NOMO-1 (cell line): ENCODE measurements around the gene SLC36A3.
"Not testable (repeated sequence)": the region's sequence is repeated elsewhere in the genome, so short reads cannot be mapped to it uniquely, and the experiment has no call there.

ENCODE experiments used
- DNase-seq, 2 experiments: peaks; one replicate each; lab custom pipeline; 2025; ENCODE audit not compliant: unreplicated experiment in 2 of 2; lab: John Stamatoyannopoulos, UW

SLC36A3 gene

DNA sequence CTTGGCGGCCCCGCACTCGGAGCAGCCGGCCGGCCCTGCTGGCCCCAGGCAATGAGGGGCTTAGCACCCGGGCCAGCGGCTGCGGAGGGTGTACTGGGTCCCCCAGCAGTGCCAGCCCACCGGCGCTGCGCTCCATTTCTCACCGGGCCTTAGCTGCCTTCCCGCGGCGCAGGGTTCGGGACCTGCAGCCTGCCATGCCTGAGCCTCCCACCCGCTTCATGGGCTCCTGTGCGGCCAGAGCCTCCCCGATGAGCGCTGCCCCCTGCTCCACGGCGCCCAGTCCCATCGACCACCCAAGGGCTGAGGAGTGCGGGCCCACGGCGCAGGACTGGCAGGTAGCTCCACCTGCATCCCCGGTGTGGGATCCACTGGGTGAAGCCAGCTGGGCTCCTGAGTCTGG lies 5.7 kb upstream of the SLC36A3 start:
- not testable (repeated sequence) for DNase-seq

DNA sequence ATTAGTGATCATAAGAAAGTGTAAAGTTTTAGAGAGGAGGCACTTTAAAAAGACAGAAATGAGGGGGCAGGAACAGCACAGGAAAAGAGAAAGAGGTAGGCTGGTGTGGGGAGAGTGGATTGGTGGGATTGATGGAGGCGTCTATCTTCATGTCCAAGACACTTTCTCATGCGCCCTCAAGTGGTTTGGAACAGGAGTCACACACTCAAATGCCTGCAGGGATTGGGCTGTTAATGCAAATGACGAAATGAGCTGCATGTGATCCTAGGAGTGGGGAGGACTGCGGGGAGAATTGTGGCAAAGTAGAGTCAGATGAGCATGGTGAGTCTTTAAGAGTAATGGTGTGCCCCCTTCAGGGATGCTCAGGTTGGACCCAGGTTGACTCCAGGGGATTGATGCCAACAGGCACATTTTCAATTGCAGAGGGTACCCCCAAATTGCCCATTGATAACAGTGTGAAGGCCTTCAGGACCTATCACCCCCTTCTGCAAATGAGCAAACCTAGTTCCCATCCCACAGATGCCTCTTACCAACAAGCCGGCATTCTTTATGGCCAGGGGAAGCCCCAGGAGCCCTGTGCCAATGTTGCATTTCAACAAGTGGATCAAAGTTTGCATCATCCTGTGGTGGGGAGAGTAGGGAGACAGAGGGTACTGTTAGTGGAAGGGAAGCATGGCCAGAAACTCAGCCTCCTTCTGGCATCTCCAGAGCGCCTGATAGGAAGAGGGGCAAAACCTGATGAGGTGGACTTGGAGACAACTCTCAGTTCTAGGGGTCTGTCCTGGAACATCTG lies 5.3 kb downstream of the SLC36A3 start:
- DNase-seq = peak; percentile 14 to 28

DNA sequence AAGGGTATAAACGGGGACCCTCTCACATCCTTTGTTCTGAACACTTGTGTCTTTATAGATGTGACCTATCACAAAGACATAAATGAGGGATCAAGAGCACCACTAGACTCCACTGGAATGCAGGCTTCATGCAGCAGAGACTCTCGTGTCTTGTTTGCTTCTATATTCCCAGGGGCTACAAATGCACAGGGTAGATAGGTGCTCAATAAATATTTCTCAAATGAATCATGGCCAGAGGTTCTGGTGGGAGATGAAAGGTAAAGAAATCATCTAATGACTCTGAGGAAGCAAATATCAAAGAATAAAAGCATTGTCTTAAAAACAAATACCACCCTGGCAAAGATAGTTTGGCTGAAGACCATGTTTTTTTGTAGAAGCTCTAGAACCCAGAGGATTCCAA lies 6.6 kb downstream of the SLC36A3 start:
- no peak for DNase-seq

DNA sequence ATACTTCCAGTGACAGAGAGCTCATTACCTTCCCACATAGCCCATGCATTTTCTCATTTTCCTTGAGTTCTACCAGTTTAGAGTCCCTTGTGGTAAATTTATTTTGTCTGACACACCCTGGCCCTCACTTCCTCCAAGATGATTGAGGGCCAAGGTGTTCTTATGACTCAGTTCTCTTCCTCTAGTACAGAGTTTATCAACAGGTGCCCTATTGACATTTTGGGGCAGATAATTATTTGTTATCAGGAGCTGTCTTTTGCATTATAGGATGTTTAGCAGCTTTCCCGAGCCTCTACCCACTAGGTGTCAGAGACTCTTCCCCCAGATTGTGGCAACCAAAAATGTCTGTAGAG lies 7.1 kb downstream of the SLC36A3 start:
- DNase-seq = no peak

DNA sequence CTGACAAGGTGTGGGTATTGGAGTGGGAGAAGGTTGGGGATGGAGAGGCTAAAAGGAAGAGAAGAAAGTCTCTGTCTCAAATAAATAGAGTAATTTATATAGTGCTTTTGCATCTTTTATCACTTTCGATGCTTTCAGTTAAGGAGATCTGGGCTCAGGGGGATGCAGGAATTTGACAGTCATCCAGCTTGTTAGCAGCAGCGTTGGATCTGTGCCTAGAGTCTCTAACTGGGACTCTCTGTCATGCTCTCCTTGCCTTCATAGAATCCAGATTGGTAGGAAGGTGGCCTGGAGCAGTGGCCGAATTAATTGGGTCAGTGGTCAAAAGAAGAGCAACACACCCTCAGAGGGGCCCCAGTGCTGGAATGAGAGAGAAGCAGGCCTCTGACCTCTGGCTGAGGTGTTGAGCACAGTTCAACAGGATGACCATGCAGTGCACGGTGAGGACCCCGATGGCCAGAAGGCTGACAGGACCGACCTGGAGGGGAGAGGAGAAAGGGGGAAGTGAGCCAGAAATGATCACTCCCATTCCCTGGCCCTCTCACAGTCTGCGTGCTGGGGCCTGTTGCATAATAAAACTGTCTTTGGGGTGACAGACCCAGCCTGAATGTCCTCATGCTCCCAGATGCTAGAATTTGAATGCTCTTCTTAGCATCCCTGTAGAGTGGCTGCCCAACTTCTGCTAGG lies 7.6 kb downstream of the SLC36A3 start:
- DNase-seq = peak; percentile 76 to 82

DNA sequence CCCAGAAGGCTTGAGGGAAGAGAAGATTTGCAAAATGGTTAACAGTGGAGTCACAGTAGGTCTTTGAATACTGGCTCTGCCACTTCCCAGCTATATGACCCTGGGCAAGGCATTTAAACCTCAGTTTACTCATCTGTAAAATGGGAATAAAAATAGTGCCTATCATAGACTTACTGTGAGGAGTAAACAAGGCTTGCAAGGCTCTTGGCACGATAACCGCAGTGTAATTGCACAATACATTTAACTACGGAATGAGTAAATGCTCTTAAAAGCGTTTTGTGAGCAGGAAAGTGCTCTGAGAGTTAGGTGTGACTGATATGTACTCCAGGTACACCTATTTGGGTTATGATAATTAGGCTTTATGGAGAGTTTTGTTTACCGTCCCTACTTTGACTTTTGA lies 8.4 kb downstream of the SLC36A3 start:
- peak; percentile 56 to 68 for DNase-seq

DNA sequence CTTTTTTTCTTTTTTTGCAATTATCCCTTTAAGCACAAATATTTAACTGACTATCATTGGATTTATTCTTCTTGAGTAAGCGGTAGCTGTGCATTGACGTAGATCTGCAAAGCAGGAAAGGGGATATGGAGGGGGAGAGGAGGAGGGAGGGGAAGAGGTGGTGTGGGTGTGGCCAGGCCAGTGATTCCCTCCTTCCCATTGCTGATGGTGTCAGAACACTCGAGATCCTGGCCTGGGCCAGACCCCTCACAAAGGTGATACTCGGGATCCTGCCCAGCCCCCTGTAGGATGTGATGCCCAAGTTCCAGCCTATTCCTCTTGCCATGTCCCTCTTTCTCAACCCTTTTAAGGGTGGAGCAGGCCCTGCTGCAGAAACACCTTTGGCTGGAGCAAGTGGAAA lies 9.9 kb downstream of the SLC36A3 start:
- DNase-seq = no peak

- no peak for DNase-seq
Measured at GRCh38 chr5:151288180-151288579, 15.4 kb downstream of the SLC36A3 start.

DNA sequence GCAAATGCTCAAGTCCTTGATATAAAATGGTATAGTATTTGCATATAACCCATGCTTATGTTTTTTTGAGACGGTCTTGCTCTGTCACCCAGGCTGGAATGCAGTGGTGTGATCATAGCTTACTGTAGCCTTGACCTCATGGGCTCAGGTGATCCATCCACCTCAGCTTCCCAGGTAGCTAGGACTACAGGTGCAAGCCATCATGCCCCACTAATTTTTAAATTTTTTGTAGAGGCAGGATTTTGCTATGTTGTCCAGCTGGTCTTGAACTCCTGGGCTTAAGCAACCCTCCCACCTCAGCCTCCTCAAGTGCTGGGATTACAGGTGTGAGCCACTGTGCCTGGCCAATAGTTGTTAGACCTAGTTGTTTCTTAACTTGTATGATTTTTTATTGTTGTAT lies 17.3 kb downstream of the SLC36A3 start:
- no peak for DNase-seq

DNA sequence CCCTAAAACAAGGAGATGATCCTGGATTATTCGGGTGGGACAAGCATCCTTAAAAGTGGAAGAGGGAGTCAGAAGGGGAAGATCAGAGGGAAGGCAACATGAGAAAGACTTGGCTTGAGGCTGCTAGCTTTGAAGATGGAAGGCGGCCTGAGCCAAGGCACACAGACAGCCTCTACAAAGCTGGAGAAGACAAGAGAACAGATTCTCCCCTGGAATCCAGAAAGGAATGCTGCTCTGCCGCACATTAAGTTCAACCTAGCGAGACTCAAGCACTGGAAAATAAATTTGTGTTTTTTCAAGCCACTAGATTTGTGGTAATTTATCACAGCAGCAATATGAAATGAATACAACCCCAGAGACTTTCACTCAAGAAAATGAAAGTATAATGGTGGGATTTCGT lies 17.9 kb downstream of the SLC36A3 start:
- no peak for DNase-seq

GRCh38 chr5:151284392-151284967 lies 19.1 kb downstream of the SLC36A3 start:
- peak; percentile 2 to 10 for DNase-seq

- no peak for DNase-seq
Measured at GRCh38 chr5:151283120-151283825, 20.3 kb downstream of the SLC36A3 start.

- DNase-seq = no peak
Measured at GRCh38 chr5:151281001-151281639, 22.4 kb downstream of the SLC36A3 start.

DNA sequence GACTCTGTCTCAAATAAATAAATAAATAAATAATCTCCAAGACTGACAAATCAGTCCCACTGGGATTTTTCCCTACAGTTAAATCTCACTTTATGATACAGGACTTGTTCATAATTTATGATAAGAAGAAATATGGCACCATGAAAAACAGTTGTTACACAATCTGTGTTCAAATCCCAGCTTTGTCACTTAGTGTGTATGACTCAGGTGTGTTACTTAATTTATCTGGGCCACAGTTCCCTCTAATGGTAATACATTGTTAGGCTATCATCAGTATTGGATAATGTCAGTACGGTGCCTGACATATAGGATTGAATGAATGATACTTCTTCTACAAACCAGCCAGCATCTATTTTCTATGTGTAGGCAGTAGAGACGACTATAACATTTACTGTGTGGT lies 23.1 kb downstream of the SLC36A3 start:
- DNase-seq = no peak

- no peak for DNase-seq
Measured at GRCh38 chr5:151278845-151279244, 24.7 kb downstream of the SLC36A3 start.

- DNase-seq = no peak
Measured at GRCh38 chr5:151275803-151276202, 27.8 kb downstream of the SLC36A3 start.

GRCh38 chr5:151274666-151275065 lies 28.9 kb downstream of the SLC36A3 start:
- no peak for DNase-seq

- DNase-seq = peak; percentile 24 to 52
Measured at GRCh38 chr5:151271336-151271735, 32.2 kb downstream of the SLC36A3 start.

- DNase-seq = no peak
Measured at GRCh38 chr5:151270599-151270998, 33.0 kb downstream of the SLC36A3 start.

- DNase-seq = no peak
Measured at GRCh38 chr5:151267491-151268260, 35.9 kb downstream of the SLC36A3 start.
